ENCODE results near the gene MFSD12.

GRCh38 chr19:3500429-3501101, 56.8 kb downstream of the MFSD12 start, which contains the start of gene DOHH:
- TF ChIP-seq CTCF (conservative IDR thresholded peaks at IDR 0.05; ENCODE audit: low read depth, low read length), result no peak
- no peak for TF ChIP-seq EZH2 (IDR thresholded peaks at IDR 0.05; ENCODE audit: borderline replicate concordance, low read depth, low read length, poor library complexity, severe bottlenecking)

All from A673 (cell line).